GM10266 (cell line): Measurements from ENCODE around the gene RNF157.

Experiments
- DNase-seq: peaks from one replicate; pipeline ENCODE4 v3.0.0; 2012; ENCODE audit errors: extremely low spot score
- TF ChIP-seq, protein P1 (sequence below): IDR thresholded peaks from 2 replicates; pipeline ENCODE4 v1.5.1; 2012; ENCODE audit warnings: mild to moderate bottlenecking, low read depth; ENCODE audit not compliant: control insufficient read depth, insufficient read depth; ENCODE audit errors: missing control alignments

The RNF157 gene

DNA sequence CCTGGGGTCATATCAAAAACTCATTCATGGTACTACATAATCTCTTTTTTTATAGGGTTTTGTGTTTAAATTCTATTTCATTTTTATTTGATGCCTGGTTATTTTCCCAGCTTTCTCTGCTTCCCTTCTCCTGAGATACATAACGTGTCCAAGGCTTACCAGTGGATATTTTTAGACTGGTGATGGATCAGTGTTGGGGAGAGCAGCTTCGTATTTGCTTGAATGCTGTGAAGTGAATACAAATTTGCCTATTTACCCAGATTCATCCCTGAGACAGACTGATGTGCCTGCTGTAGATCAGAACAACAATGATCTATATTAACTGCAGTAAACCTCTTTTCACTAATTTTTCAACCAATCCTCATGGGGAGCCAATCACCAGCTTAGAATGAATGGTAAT is 56.0 kb downstream of the RNF157 start:
- DNase-seq: no peak

DNA sequence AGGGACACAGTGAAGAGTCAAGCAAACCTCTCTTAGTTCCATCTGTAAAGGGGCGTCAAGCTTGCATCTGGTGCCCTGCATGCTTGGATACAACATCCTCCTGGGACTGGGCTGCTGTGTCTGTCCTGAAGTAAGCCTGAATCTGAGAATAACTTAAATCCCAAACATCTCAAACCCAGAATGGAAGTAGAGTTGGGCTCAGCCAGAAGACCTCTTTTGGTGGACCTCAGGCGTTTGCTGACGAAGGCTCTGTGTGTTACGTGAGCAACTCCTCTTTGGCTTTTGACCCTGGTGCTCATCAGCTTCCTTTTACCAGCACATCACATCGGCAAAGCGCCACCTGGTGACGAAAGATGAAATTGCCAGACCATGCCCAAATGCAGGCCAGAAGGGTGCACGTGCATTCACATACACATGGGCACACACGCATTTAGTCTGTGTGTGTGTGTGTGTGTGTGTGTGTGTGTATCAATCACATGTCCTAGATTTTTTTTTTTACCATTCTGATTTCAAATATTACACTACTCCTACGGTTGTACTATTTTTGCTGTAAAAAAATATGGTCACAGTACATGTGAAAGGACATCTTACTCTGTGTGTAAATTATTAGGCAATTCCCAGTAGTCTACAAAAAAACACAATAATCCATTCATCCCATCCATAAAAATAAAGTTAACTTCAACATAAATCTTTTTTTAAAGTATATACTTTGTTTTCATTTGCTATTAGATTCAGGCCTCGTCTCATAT is 58.1 kb downstream of the RNF157 start:
- TF ChIP-seq, protein P1, sequence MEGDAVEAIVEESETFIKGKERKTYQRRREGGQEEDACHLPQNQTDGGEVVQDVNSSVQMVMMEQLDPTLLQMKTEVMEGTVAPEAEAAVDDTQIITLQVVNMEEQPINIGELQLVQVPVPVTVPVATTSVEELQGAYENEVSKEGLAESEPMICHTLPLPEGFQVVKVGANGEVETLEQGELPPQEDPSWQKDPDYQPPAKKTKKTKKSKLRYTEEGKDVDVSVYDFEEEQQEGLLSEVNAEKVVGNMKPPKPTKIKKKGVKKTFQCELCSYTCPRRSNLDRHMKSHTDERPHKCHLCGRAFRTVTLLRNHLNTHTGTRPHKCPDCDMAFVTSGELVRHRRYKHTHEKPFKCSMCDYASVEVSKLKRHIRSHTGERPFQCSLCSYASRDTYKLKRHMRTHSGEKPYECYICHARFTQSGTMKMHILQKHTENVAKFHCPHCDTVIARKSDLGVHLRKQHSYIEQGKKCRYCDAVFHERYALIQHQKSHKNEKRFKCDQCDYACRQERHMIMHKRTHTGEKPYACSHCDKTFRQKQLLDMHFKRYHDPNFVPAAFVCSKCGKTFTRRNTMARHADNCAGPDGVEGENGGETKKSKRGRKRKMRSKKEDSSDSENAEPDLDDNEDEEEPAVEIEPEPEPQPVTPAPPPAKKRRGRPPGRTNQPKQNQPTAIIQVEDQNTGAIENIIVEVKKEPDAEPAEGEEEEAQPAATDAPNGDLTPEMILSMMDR: peak; percentile 95

More for the DNA sequence above, 56.0 kb downstream of the RNF157 start:
- TF ChIP-seq, protein P1: no peak

DNA sequence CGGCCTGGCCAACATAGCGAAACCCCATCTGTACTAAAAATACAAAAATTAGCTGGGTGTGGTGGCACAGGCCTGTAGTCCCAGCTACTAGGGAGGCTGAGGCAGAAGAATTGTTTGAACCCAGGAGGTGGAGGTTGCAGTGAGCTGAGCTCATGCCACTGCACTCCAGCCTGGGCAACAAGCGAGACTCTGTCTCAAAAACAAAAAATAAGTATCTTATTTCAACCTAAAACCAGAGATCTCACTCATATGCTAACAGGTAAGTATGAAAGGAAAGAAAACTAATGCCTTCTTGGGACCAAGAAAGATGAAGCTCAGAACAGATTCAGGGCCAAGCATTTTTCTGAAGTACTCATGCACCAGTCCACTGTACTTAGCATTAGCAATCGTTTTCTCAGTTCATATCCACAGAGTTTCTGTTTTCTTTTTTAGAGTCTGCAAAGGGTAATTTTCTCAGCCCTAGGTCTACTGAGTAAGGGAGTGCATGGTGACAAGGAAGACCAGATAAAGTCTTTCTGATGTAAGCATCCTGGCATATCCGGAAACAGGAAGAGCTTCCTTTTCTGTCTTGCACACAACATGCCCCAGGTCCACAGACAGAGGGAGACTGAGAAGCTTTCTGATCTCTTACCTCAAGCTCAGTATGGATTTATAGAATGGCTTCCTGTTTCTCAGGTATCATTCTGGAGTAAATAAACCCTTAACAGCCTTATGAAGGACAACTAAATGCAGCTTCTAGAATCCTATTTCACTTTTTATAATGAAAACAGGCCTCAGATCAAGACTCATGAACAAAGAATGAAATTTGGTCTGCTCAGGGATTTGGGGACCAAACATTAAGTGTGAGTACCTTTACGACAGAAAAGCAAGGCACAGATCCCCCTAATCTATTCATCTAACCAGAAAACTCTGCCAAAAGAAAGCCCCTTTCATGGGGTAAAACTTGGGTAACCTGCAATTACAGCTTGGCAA is 60.5 kb downstream of the RNF157 start:
- TF ChIP-seq, protein P1: no peak
- peak; percentile 52 for DNase-seq

More for the DNA sequence above, 58.1 kb downstream of the RNF157 start:
- peak; percentile 87 for DNase-seq

DNA sequence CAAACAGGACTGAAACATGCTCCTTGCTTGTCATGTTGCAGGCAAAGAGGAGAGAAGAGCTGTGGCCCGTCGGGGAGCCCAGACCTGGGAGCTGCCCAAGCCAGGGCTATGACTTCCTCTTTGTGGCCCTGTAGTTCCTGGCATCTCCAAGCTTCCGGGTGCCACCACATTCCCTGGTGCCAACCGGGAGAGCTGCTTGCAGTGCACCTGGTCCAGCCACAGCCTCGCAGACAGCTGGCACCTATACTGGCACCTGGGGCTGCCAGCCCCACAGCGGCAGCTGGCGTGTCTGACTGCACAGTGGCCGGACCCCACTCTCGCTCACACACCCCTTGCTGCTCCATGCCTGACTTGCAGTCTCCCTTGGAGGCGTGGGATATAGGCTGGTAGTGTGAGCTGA is 62.2 kb downstream of the RNF157 start:
- DNase-seq: no peak
- TF ChIP-seq, protein P1: no peak

DNA sequence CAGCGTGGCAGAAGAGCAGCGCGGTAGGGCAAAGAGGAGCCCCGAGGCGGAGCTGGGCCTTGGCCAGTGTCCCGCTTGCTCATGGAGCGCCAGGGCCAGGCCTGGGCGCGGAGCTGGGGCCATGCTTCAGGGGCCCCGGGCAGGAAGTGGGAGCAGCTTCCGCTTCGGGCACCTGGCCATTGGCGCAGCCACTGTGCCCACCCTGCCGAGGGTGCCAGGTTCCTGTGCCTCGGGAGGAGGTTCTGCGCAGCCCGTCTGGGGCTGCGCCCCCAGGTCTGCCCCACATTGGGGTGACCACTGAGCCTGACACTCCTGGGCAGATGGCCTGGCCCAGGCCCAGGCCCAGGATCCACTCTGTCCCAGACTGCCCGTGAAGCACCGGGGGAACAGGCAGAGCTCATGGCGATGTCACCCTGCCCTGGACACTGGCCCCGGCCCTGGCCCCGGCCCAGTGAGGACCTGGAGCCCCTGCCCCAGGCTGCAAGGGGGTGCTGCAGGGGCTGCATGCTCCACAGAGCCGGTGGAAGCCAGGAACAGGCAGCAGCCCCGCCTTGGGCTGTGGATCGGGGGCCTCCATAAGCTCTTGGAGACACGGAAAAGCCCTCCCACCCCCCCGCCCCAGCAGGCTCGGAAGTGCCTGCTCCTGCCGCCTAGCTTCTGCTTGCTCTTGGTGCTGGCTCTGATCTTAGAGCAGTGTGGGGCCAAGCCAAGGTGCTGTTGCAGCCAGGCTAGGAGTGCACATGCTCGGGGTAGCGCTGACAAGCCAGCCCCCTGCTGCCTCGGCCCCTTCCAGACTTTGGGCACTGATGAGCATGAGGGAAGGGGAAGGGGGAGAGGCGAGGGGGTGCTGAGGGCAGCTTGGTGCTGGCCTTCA is 63.4 kb downstream of the RNF157 start:
- TF ChIP-seq, protein P1: no peak
- DNase-seq: no peak

DNA sequence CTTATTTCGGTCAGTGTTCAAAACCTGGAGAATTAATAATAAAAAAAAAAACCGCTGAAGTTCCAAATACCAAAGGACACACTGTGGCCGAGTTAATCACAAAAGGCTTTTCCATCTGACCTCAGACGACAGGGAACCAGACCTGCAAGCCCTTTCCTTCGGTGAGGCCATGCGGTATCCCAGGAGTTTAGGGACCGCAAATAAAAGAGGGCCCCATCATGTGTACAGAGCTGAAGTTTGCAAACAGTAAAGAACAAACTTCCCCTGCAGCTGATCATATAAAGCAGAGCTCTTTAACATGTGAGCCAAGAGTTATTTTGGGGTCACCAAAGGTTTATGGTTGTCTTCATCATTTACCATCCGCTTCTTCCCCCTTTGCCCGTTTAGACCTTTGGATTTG is 66.3 kb downstream of the RNF157 start:
- no peak for DNase-seq
- TF ChIP-seq, protein P1: no peak
